HepG2 (cell line): Measurements from ENCODE around the gene APEX1. TPM values are rescaled to one million over a fixed set of nuclear protein-coding genes. Genes with fewer than 3 reads are reported as not detected.

Source experiments
- CBX2 ChIP-seq, 2 experiments: fragments of 200-600 bp in 1 of 2; sonication (generic); formaldehyde crosslinking in 1 of 2; IDR thresholded peaks; 2 replicates each; pipeline versions ENCODE4 v1.7.0 to v1.8.1; 2018 to 2022; ENCODE audit warnings: low read depth in 2 of 2, low read length in 1 of 2, mild to moderate bottlenecking in 1 of 2, missing genetic modification reagents in 1 of 2
- ELF1 ChIP-seq: sonication (generic); formaldehyde crosslinking; IDR thresholded peaks from 2 replicates; pipeline ENCODE4 v1.4.0; 2020; ENCODE audit warnings: missing genetic modification reagents
- FOXM1 ChIP-seq: sonication (generic); formaldehyde crosslinking; IDR thresholded peaks from 2 replicates; pipeline ENCODE4 v1.5.0; 2020; ENCODE audit warnings: missing genetic modification reagents
- JUN ChIP-seq: sonication (generic); formaldehyde crosslinking; IDR thresholded peaks from 2 replicates; pipeline ENCODE4 v1.4.0; 2020; ENCODE audit warnings: mild to moderate bottlenecking, missing genetic modification reagents
- MAFK ChIP-seq, 2 experiments: IDR thresholded peaks in 1 of 2; conservative IDR thresholded peaks in 1 of 2; 2 replicates each; pipeline ENCODE4 v1.6.1; 2011; ENCODE audit warnings: improper control_type of control experiment in 2 of 2, low read length in 2 of 2
- MBD4 ChIP-seq: IDR thresholded peaks from 2 replicates; pipeline ENCODE4 v1.6.1; 2012; ENCODE audit warnings: low read length, inconsistent platforms, borderline replicate concordance
- NR2F1 ChIP-seq, 2 experiments: fragments of 450-650 bp in 1 of 2; formaldehyde crosslinking in 1 of 2; IDR thresholded peaks; 2 replicates each; pipeline versions ENCODE4 v1.5.0 to v1.6.1; 2016 to 2020; ENCODE audit warnings: mild to moderate bottlenecking in 1 of 2, missing compliant biosample characterization in 1 of 2, missing genetic modification reagents in 1 of 2, moderate library complexity in 1 of 2
- POLR2AphosphoS2 ChIP-seq: IDR thresholded peaks from 2 replicates; pipeline ENCODE4 v1.6.1; 2011; ENCODE audit warnings: low read depth, low read length, improper control_type of control experiment
- SAFB2 ChIP-seq: sonication (generic); formaldehyde crosslinking; IDR thresholded peaks from 2 replicates; pipeline ENCODE4 v1.5.1; 2020; ENCODE audit warnings: missing genetic modification reagents, low read depth, mild to moderate bottlenecking, borderline replicate concordance
- SALL1 ChIP-seq: sonication (generic); formaldehyde crosslinking; IDR thresholded peaks from 2 replicates; pipeline ENCODE4 v1.8.0; 2022; ENCODE audit warnings: mild to moderate bottlenecking, missing genetic modification reagents
- SAP130 ChIP-seq: IDR thresholded peaks from 2 replicates; pipeline ENCODE4 v1.6.1; 2016; ENCODE audit warnings: low read depth
- SOX5 ChIP-seq: IDR thresholded peaks from 2 replicates; pipeline ENCODE4 v1.6.1; 2016; ENCODE audit warnings: borderline replicate concordance
- ZBTB20 ChIP-seq: sonication (generic); formaldehyde crosslinking; IDR thresholded peaks from 2 replicates; pipeline ENCODE4 v1.8.1; 2023; ENCODE audit warnings: missing genetic modification reagents, low read depth, mild to moderate bottlenecking, borderline replicate concordance
- ZMAT3 ChIP-seq: sonication (generic); formaldehyde crosslinking; conservative IDR thresholded peaks from 2 replicates; pipeline ENCODE4 v1.7.0; 2021; ENCODE audit warnings: missing genetic modification reagents
- ZNF138 ChIP-seq: sonication (generic); formaldehyde crosslinking; IDR thresholded peaks from 2 replicates; pipeline ENCODE4 v1.5.0; 2020; ENCODE audit warnings: mild to moderate bottlenecking, low read depth, missing genetic modification reagents
- ZNF224 ChIP-seq: sonication (generic); formaldehyde crosslinking; IDR thresholded peaks from 2 replicates; pipeline ENCODE4 v1.5.0; 2020; ENCODE audit warnings: mild to moderate bottlenecking, missing genetic modification reagents
- ZNF354B ChIP-seq: sonication (generic); formaldehyde crosslinking; IDR thresholded peaks from 2 replicates; pipeline ENCODE4 v1.8.0; 2022; ENCODE audit warnings: mild to moderate bottlenecking, missing genetic modification reagents
- ZNF546 ChIP-seq: sonication (generic); formaldehyde crosslinking; conservative IDR thresholded peaks from 2 replicates; pipeline ENCODE4 v1.8.1; 2023; ENCODE audit warnings: mild to moderate bottlenecking, missing genetic modification reagents
- ZNF607 ChIP-seq: sonication (generic); formaldehyde crosslinking; IDR thresholded peaks from 2 replicates; pipeline ENCODE4 v1.5.1; 2020; ENCODE audit warnings: missing genetic modification reagents, mild to moderate bottlenecking, borderline replicate concordance
- ZNF652 ChIP-seq: IDR thresholded peaks from 2 replicates; pipeline ENCODE4 v1.6.1; 2016; ENCODE audit warnings: low read depth, borderline replicate concordance
- ZNF7 ChIP-seq: IDR thresholded peaks from 2 replicates; pipeline ENCODE4 v1.6.1; 2016; ENCODE audit warnings: missing biosample characterization, missing genetic modification reagents
- polyA plus RNA-seq, 8 experiments: library from polyadenylated mRNA; depleted of rRNA in 3 of 8; stranded (reverse) in 7 of 8; unstranded in 1 of 8; fragments of >200 nt; fragmentation: Illumina TruSeq in 4 of 8; extraction: Trizol in 4 of 8; gene quantifications; 2 replicates each; pipeline versions ENCODE4 v1.2.1 to v1.2.3, GENCODE V29; 2011 to 2016; ENCODE audit warnings: low read depth in 4 of 8, missing spikeins in 1 of 8, mixed read lengths in 1 of 8; ENCODE audit not compliant: insufficient read depth in 1 of 8
- total RNA-seq, 5 experiments: library from RNA; depleted of rRNA; stranded (reverse); fragments of >200 nt; fragmentation: Illumina TruSeq; extraction: Trizol; gene quantifications; 2 replicates each; pipeline ENCODE4 v1.2.3, GENCODE V29; 2016; ENCODE audit warnings: low read depth in 1 of 5
- TF ChIP-seq, protein P1 (sequence below): IDR thresholded peaks from 2 replicates; pipeline ENCODE4 v1.6.1; 2016; ENCODE audit warnings: missing biosample characterization, missing genetic modification reagents, low read depth
- TF ChIP-seq, protein P2 (sequence below): sonication (generic); formaldehyde crosslinking; conservative IDR thresholded peaks from 2 replicates; pipeline ENCODE4 v1.4.0; 2020; ENCODE audit warnings: missing genetic modification reagents
- TF ChIP-seq, protein P3 (sequence below): sonication (generic); formaldehyde crosslinking; conservative IDR thresholded peaks from 2 replicates; pipeline ENCODE4 v1.8.0; 2022; ENCODE audit warnings: missing genetic modification reagents
- TF ChIP-seq, protein P4 (sequence below): conservative IDR thresholded peaks from 2 replicates; pipeline ENCODE4 v1.6.1; 2018; ENCODE audit warnings: missing genetic modification reagents

APEX1 gene
- total and polyA plus RNA-seq, 2 of the 13 experiments (the other 11 are each of a cell fraction or from before 2014, with no cell fraction given), result 171 to 405 TPM

DNA sequence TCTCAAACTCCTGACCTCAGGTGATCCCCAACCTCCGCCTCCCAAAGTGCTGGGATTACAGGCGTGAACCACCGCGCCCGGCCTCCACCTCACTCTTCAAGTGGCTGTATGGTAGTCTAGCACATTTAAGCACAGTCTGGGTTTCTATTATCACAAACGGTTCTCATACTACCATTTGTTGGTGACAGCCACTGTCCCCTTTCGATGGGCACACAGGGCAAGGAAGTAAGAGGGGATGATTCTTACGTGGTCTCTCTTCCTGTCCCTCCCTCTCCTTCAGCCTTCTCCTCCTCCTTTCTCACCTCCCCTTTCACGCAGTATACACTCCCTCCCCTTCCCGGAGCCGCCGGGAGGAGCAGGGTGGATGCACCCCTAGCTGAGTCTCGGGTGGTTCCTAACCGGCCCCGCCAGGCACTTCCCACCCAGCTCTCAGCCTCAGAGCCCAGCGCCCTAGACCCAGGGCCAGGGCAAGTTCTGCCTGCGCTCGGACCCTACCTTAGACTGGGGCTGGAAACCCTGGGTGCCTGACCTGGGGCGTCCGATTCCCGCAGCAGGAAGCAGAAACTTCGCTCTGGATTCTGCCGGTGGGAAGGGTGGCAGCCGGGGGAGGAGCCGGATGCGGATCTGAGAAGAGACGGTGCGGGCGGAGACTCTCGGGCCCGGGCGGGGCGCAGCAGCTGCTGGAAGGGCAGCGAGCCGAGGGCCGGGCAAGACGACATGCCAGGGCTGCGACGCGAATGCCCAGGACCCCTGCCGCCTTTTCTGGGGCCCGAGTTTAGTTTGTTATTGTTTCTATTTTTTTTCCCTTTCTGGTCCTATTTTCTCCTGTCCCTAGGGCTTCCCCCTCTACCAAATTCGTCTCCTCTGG lies 41.9 kb upstream of the APEX1 start, which contains the start of gene TEP1 (continued):
- TF ChIP-seq, protein P1, sequence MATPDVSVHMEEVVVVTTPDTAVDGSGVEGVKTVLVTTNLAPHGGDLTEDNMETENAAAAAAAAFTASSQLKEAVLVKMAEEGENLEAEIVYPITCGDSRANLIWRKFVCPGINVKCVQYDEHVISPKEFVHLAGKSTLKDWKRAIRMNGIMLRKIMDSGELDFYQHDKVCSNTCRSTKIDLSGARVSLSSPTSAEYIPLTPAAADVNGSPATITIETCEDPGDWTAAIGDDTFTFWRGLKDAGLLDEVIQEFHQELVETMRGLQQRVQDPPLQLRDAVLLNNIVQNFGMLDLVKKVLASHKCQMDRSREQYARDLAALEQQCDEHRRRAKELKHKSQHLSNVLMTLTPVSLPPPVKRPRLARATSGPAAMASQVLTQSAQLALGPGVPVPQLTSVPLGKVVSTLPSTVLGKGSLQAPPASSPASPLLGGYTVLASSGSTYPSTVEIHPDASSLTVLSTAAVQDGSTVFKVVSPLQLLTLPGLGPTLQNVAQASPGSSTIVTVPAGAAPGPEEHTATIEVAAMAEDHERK (CRISPR knock-in tag), result no peak
- TF ChIP-seq MBD4, result no peak
- no peak for TF ChIP-seq FOXM1 (CRISPR knock-in tag)
- TF ChIP-seq ZMAT3 (CRISPR knock-in tag), result no peak
- peak; percentile 64; the same call in 1 of the 2 replicates for TF ChIP-seq ZNF607 (CRISPR knock-in tag)
- peak; percentile 23; the same call in 1 of the 2 replicates for TF ChIP-seq ZBTB20
- TF ChIP-seq JUN (CRISPR knock-in tag), result no peak; the same call in 1 of the 2 replicates
- TF ChIP-seq SALL1 (CRISPR knock-in tag), result peak; percentile 74
- no peak for TF ChIP-seq POLR2AphosphoS2
- TF ChIP-seq, protein P2, sequence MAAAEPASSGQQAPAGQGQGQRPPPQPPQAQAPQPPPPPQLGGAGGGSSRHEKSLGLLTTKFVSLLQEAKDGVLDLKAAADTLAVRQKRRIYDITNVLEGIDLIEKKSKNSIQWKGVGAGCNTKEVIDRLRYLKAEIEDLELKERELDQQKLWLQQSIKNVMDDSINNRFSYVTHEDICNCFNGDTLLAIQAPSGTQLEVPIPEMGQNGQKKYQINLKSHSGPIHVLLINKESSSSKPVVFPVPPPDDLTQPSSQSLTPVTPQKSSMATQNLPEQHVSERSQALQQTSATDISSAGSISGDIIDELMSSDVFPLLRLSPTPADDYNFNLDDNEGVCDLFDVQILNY, result 0 out of 2 replicates have a peak, but pooled peaks have one; percentile 20
- no peak for TF ChIP-seq MAFK (conservative IDR thresholded peaks at IDR 0.05 in 1 of 2, IDR thresholded peaks at IDR 0.05 in 1 of 2; ENCODE audit: low read length in 2 of 2)
- no peak for TF ChIP-seq NR2F1 (CRISPR knock-in tag; IDR thresholded peaks at IDR 0.05)
- TF ChIP-seq, protein P3, sequence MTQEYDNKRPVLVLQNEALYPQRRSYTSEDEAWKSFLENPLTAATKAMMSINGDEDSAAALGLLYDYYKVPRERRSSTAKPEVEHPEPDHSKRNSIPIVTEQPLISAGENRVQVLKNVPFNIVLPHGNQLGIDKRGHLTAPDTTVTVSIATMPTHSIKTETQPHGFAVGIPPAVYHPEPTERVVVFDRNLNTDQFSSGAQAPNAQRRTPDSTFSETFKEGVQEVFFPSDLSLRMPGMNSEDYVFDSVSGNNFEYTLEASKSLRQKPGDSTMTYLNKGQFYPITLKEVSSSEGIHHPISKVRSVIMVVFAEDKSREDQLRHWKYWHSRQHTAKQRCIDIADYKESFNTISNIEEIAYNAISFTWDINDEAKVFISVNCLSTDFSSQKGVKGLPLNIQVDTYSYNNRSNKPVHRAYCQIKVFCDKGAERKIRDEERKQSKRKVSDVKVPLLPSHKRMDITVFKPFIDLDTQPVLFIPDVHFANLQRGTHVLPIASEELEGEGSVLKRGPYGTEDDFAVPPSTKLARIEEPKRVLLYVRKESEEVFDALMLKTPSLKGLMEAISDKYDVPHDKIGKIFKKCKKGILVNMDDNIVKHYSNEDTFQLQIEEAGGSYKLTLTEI, result no peak
- TF ChIP-seq SOX5 (CRISPR knock-in tag), result peak; percentile 13; the same call in 1 of the 2 replicates
- no peak for TF ChIP-seq ZNF354B
- peak; percentile 49; the same call in 1 of the 2 replicates for TF ChIP-seq ZNF546 (CRISPR knock-in tag)
- TF ChIP-seq ZNF7, result no peak
- TF ChIP-seq ZNF138 (CRISPR knock-in tag), result no peak
- peak; percentile 91 for TF ChIP-seq SAP130 (CRISPR knock-in tag)
- no peak; the same call in 1 of the 2 replicates for TF ChIP-seq SAFB2 (CRISPR knock-in tag)
- no peak for TF ChIP-seq ZNF652
- peak; percentile 70 for TF ChIP-seq ELF1 (CRISPR knock-in tag)
- TF ChIP-seq, protein P4, sequence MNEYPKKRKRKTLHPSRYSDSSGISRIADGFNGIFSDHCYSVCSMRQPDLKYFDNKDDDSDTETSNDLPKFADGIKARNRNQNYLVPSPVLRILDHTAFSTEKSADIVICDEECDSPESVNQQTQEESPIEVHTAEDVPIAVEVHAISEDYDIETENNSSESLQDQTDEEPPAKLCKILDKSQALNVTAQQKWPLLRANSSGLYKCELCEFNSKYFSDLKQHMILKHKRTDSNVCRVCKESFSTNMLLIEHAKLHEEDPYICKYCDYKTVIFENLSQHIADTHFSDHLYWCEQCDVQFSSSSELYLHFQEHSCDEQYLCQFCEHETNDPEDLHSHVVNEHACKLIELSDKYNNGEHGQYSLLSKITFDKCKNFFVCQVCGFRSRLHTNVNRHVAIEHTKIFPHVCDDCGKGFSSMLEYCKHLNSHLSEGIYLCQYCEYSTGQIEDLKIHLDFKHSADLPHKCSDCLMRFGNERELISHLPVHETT (CRISPR knock-in tag), result no peak; the same call in 1 of the 2 replicates
- peak; percentile 63; the same call in 1 of the 2 replicates for TF ChIP-seq ZNF224 (CRISPR knock-in tag)
- no peak for TF ChIP-seq CBX2 (IDR thresholded peaks at IDR 0.05; ENCODE audit: low read depth, low read length)
- TF ChIP-seq CBX2 (CRISPR knock-in tag; IDR thresholded peaks at IDR 0.05; ENCODE audit: low read depth), result no peak
